Measurements from ENCODE around the gene LSM12. TPM values are rescaled to one million over a fixed set of nuclear protein-coding genes. Genes with fewer than 3 reads are reported as not detected.

Gene LSM12
- total and polyA plus RNA-seq, 10 donors = 18.9 to 43.1 (median 27.9) TPM

DNA sequence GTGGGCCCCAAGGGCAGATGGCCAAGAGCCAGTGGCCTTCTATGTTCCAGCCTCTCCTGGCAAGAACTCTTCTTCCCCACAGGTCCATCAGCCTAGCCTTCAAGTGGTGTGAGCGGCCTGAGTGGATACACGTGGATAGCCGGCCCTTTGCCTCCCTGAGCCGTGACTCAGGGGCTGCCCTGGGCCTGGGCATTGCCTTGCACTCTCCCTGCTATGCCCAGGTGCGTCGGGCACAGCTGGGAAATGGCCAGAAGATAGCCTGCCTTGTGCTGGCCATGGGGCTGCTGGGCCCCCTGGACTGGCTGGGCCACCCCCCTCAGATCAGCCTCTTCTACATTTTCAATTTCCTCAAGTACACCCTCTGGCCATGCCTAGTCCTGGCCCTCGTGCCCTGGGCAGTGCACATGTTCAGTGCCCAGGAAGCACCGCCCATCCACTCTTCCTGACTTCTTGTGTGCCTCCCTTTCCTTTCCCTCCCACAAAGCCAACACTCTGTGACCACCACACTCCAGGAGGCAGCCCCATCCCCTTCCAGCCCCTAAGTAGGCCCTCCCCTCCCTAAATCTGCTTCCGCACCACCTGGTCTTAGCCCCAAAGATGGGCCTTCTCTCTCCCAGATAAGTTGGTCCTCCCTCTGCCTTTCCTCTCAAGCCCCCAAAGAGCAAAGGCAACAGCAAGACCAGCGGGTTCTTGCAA is 9.3 kb upstream of the LSM12 start:
- peak overlapping the region in 3 of 8 donors; percentile 10 to 65 (median 42) for H3K27ac ChIP-seq
- intact Hi-C loops (cut with DNase I; ENCODE audit: low total_unique reads) = no loop called here
- 74 to 84% (median 82%) methylated on average over 10 of the region's 10 CpGs for WGBS, 5 donors

DNA sequence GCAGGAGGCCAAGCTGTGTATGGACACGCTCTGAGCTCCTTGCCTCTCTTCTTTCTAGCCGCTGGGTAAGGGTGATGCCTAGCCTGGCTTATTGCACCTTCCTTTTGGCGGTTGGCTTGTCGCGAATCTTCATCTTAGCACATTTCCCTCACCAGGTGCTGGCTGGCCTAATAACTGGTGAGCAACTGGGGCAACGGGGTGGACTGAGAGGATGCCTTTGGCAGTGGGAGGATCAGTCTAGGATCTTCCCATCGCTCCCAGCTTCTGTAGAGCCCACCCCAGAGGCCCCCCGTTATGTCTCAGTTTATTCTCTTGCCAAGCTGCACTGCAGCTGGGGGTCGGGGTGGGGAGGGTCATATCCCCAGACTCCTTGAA is 8.4 kb upstream of the LSM12 start:
- Histone ChIP-seq H3K4me1 (peaks cover 9 to 73% (median 32%) of the 10 kb centered on the region in 6 donors), H3K27me3 (replicated peaks in 1 of 7) (no peaks in the 10 kb centered on the region), H3K9me3 (no peaks in the 10 kb centered on the region), H3K4me3 (no peak overlapping the region), H3K36me3 (peaks cover 0 to 67% (median 54%) of the 10 kb centered on the region in 6 donors), H3K27ac (peak overlapping the region in 1 of 8 donors; percentile 65)
- intact Hi-C loops (cut with DNase I; ENCODE audit: low total_unique reads) = no loop called here
- TF ChIP-seq POLR2A (IDR thresholded peaks at IDR 0.05) (no peak), POLR2AphosphoS5 (IDR thresholded peaks at IDR 0.05) (no peak)
- TF ChIP-seq, protein P1, sequence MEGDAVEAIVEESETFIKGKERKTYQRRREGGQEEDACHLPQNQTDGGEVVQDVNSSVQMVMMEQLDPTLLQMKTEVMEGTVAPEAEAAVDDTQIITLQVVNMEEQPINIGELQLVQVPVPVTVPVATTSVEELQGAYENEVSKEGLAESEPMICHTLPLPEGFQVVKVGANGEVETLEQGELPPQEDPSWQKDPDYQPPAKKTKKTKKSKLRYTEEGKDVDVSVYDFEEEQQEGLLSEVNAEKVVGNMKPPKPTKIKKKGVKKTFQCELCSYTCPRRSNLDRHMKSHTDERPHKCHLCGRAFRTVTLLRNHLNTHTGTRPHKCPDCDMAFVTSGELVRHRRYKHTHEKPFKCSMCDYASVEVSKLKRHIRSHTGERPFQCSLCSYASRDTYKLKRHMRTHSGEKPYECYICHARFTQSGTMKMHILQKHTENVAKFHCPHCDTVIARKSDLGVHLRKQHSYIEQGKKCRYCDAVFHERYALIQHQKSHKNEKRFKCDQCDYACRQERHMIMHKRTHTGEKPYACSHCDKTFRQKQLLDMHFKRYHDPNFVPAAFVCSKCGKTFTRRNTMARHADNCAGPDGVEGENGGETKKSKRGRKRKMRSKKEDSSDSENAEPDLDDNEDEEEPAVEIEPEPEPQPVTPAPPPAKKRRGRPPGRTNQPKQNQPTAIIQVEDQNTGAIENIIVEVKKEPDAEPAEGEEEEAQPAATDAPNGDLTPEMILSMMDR (IDR thresholded peaks at IDR 0.05 in 8 of 11, conservative IDR thresholded peaks at IDR 0.05 in 3 of 11) = no peak
- 94 to 96% (median 95%) methylated on average over 9 of the region's 9 CpGs for WGBS, 5 donors
- DNase-seq = no peak

More for the DNA sequence above, 9.3 kb upstream of the LSM12 start:
- H3K4me3 ChIP-seq = no peak overlapping the region
- H3K4me1 ChIP-seq = peaks cover 9 to 72% (median 28%) of the 10 kb centered on the region in 6 donors
- no peaks in the 10 kb centered on the region for H3K27me3 ChIP-seq (replicated peaks in 1 of 7)
- H3K36me3 ChIP-seq = peaks cover 0 to 76% (median 62%) of the 10 kb centered on the region in 6 donors
- H3K9me3 ChIP-seq = no peaks in the 10 kb centered on the region
- TF ChIP-seq POLR2AphosphoS5 (IDR thresholded peaks at IDR 0.05) (peak in 1 of 3 donors; percentile 62), POLR2A (IDR thresholded peaks at IDR 0.05) (no peak)
- no peak for DNase-seq

- no peaks in the 10 kb centered on the region for H3K27me3 ChIP-seq (replicated peaks in 1 of 7)
- no peak for DNase-seq
- peaks cover 0 to 62% (median 50%) of the 10 kb centered on the region in 6 donors for H3K36me3 ChIP-seq
- intact Hi-C loops (cut with DNase I; ENCODE audit: low total_unique reads) = no loop called here
- H3K4me1 ChIP-seq = peaks cover 9 to 75% (median 37%) of the 10 kb centered on the region in 6 donors
- H3K27ac ChIP-seq = no peak overlapping the region
- peak in 1 of 3 donors; percentile 39 for TF ChIP-seq POLR2AphosphoS5 (IDR thresholded peaks at IDR 0.05)
- TF ChIP-seq, protein P1 (IDR thresholded peaks at IDR 0.05 in 8 of 11, conservative IDR thresholded peaks at IDR 0.05 in 3 of 11) = no peak
- no peaks in the 10 kb centered on the region for H3K9me3 ChIP-seq
- 82 to 97% (median 89%) methylated on average over 4 to 9 of the region's 9 CpGs for WGBS, 5 donors
- no peak overlapping the region for H3K4me3 ChIP-seq
Observed at GRCh38 chr17:44074231-44074910, 7.9 kb upstream of the LSM12 start.

- Histone ChIP-seq H3K9me3 (no peaks in the 10 kb centered on the region), H3K4me1 (peaks cover 13 to 79% (median 38%) of the 10 kb centered on the region in 6 donors), H3K36me3 (peaks cover 0 to 36% (median 25%) of the 10 kb centered on the region in 6 donors), H3K27ac (peak overlapping the region in 7 of 8 donors; percentile 79 to 93 (median 88)), H3K27me3 (replicated peaks in 1 of 7) (no peaks in the 10 kb centered on the region), H3K4me3 (peak overlapping the region in 7 of 8 donors; percentile 60 to 96 (median 82))
- 45 to 57% (median 47%) methylated on average over 2 of the region's 2 CpGs for WGBS, 5 donors
- no peak for DNase-seq
- intact Hi-C loops (cut with DNase I; ENCODE audit: low total_unique reads) = no loop called here
- TF ChIP-seq, protein P1 (IDR thresholded peaks at IDR 0.05 in 8 of 11, conservative IDR thresholded peaks at IDR 0.05 in 3 of 11) = no peak
Observed at GRCh38 chr17:44071772-44072171, 5.3 kb upstream of the LSM12 start.

Measured in spleen (tissue), 11 donors.